Adrenal gland (tissue), 12 donors: ENCODE results near the gene SLFNL1. TPM values are rescaled to one million over a fixed set of nuclear protein-coding genes. Genes with fewer than 3 reads are reported as not detected.

ENCODE experiments used
- DNase-seq, 7 donors: peaks; one replicate each; pipeline ENCODE4 v3.0.0-alpha.2; 2019 to 2020
- H3K27ac ChIP-seq, 5 donors: fragments of 200-600 bp; sonication (generic) in 4 of 5; 1 replicate in 3 of 5; 2 replicates in 2 of 5; pipeline versions ENCODE4 v1.5.1 to v1.8.0; 2016 to 2020; ENCODE audit warnings: mild to moderate bottlenecking in 1 of 5
- H3K27me3 ChIP-seq: fragments of 200-600 bp; 2 replicates; pipeline ENCODE4 v1.8.0; 2021
- H3K36me3 ChIP-seq, 2 donors: fragments of 200-600 bp; replicated peaks in 1 of 2; 1 replicate in 1 of 2; 2 replicates in 1 of 2; pipeline versions ENCODE4 v1.5.1 to v1.8.0; 2018 to 2022
- H3K4me1 ChIP-seq, 2 donors: fragments of 200-600 bp; replicated peaks in 1 of 2; 1 replicate in 1 of 2; 2 replicates in 1 of 2; pipeline versions ENCODE4 v1.5.1 to v1.8.0; 2018 to 2021
- H3K4me3 ChIP-seq, 4 donors: fragments of 200-600 bp; sonication (generic) in 3 of 4; one replicate each; pipeline ENCODE4 v1.5.1; 2016 to 2018
- H3K9me3 ChIP-seq, 3 donors: fragments of 200-600 bp; sonication (generic) in 1 of 3; replicated peaks in 1 of 3; 1 replicate in 2 of 3; 2 replicates in 1 of 3; pipeline versions ENCODE4 v1.5.1 to v1.8.0; 2016 to 2021
- CTCF ChIP-seq, 6 experiments: fragments of 450-650 bp in 4 of 6; fragments of 200-600 bp in 2 of 6; sonication (generic) in 1 of 6; IDR thresholded peaks; 1 replicate in 5 of 6; 2 replicates in 1 of 6; pipeline versions ENCODE4 v1.5.1 to v1.8.0; 2016 to 2021; ENCODE audit warnings: antibody characterized with exemption in 6 of 6, mild to moderate bottlenecking in 2 of 6, moderate library complexity in 1 of 6
- POLR2A ChIP-seq, 2 donors: fragments of 450-650 bp; IDR thresholded peaks; one replicate each; pipeline ENCODE4 v1.6.1; 2017; ENCODE audit warnings: antibody characterized with exemption in 2 of 2, mild to moderate bottlenecking in 2 of 2, moderate library complexity in 1 of 2
- WGBS, 4 donors: extraction: QIAGEN DNeasy Blood & Tissue Kit in 2 of 4; methylation state at CpG; one replicate each; pipeline versions ENCODE4 v1.1.5 to v1.1.7; 2013 to 2017; 5-methylcytosine and 5-hydroxymethylcytosine counted together
- intact Hi-C, 2 donors: fragments of 100-400 bp; cut with DNase I; formaldehyde crosslinking; loops; one replicate each; pipeline versions ENCODE4 v1.14.1 to v1.15.0; 2022 to 2023
- polyA plus RNA-seq, 3 donors: library from polyadenylated mRNA; stranded (reverse); fragments of 200-250 nt in 2 of 3; fragments of 350-450 nt in 1 of 3; fragmentation: Illumina TruSeq in 1 of 3; extraction: RNeasy Lipid Tissue Mini Kit (QIAGEN cat#74804) in 1 of 3; gene quantifications; one replicate each; pipeline ENCODE4 v1.2.3, GENCODE V29; 2013 to 2014
- total RNA-seq, 9 donors: library from RNA; depleted of rRNA in 4 of 9; stranded (reverse); fragments of >200 nt in 4 of 9; fragments of 120-200 nt in 1 of 9; fragmentation: NEBNext Ultra II Directional in 1 of 9; extraction: Animal tissue kit (Norgen Biotek cat#: 25700) in 1 of 9; gene quantifications; one replicate each; pipeline versions ENCODE4 v1.1.0 to v1.2.4, GENCODE V29; 2013 to 2023
- donor health status: healthy with polysubstance abuse.
- donor health status: Bipolar disorder and iron deficiency.
- donor health status: DM: yes; HTN: yes; CAD: no.
- donor health status: DM: no; HTN: no; CAD: no.
- donor health status: DM: no; HTN: no; CAD: no.
- donor health status: DM: yes; HTN: yes; CAD: no.

SLFNL1 gene
- total and polyA plus RNA-seq, 12 donors, result 0.06 to 1.4 (median 0.26) TPM; not detected in 1

DNA sequence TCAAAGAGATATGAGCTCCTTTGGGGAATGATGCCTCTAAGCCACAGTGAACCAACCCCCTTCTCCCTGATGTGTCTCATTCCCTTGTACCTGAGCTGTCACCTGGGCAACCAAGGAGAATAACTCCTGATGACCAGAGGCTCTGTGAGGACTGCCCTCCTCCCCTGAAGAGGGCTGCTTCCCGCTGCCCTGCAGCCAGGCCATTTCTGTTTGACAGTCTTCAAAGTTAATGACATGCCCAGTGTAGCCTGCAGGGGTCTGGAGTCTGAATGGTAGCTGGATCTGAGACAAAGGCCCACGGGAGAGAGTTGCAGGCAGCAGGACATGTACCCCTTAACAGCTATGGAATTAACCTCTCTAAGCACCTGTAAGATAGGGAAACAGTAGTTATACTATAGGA, 3.4 kb upstream of the SLFNL1 start:
- no peaks in the 10 kb centered on the region for H3K9me3 ChIP-seq
- H3K4me1 ChIP-seq, result peaks cover 0 to 8% of the 10 kb centered on the region in 2 donors
- DNase-seq, result no peak
- H3K36me3 ChIP-seq, result peaks cover 0 to 18% of the 10 kb centered on the region in 2 donors
- 85 to 95% (median 87%) methylated on average over 2 of the region's 2 CpGs for WGBS, 4 donors
- no peak overlapping the region for H3K4me3 ChIP-seq
- no peak overlapping the region for H3K27ac ChIP-seq
- no peaks in the 10 kb centered on the region for H3K27me3 ChIP-seq
- TF ChIP-seq CTCF (IDR thresholded peaks at IDR 0.05), result no peak
- TF ChIP-seq POLR2A (IDR thresholded peaks at IDR 0.05), result no peak
- intact Hi-C loops, result no loop called here

DNA sequence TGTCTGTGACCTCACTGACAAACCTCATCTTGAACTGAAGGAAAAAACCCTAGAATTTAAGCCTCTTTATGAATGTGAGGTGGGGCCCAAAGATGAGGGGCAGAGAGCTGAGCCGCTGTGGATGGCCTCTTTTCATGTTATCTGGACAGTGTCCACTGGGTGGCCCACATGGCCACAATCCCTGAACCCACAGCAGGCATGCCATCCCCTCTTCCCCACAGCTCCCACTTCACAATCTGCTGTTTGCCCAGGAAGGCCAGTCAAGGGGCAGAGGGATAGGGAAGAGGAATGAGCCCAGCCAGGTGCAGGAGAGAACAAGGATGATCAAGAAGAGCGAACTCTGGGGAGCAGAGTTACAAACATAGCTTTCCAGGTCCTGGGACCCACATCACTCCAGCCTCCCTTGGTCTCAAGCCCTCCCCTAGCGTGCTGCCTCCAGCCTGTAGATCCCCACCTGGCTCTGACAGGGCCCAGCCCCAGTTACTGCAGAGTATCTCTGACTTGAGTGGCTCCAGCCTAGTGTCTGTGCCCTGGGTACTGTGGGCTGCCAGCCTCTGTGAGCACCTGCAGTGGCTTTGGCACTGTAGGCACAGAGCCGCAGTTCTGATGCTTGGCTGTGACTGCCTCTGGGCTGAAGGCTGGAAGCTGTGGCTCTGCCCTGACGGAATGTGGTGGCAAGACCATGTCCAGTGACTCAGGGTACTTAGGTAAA, 1.9 kb upstream of the SLFNL1 start:
- no peak for TF ChIP-seq POLR2A (IDR thresholded peaks at IDR 0.05)
- peak in 5 of 6 experiments; percentile 20 to 41 (median 26) for TF ChIP-seq CTCF (IDR thresholded peaks at IDR 0.05)
- no peak overlapping the region for H3K27ac ChIP-seq
- intact Hi-C loops, result no loop called here

GRCh38 chr1:41022424-41022823, 899 bp upstream of the SLFNL1 start:
- intact Hi-C loops, result no loop called here
- no peak overlapping the region for H3K4me3 ChIP-seq
- H3K27me3 ChIP-seq, result no peaks in the 10 kb centered on the region
- 90 to 93% (median 92%) methylated on average over 9 to 10 of the region's 10 CpGs for WGBS, 4 donors
- no peak for TF ChIP-seq CTCF (IDR thresholded peaks at IDR 0.05)
- no peak for TF ChIP-seq POLR2A (IDR thresholded peaks at IDR 0.05)
- peak in 1 of 7 donors; percentile 47 for DNase-seq
- peak overlapping the region in 1 of 5 donors; percentile 12 for H3K27ac ChIP-seq
- H3K4me1 ChIP-seq, result peaks cover 0 to 8% of the 10 kb centered on the region in 2 donors
- no peaks in the 10 kb centered on the region for H3K9me3 ChIP-seq
- peaks cover 0 to 11% of the 10 kb centered on the region in 2 donors for H3K36me3 ChIP-seq

More for the DNA sequence above, 1.9 kb upstream of the SLFNL1 start:
- H3K36me3 ChIP-seq, result peaks cover 0 to 15% of the 10 kb centered on the region in 2 donors
- H3K4me3 ChIP-seq, result no peak overlapping the region
- peak in 2 of 7 donors; percentile 22 to 56 for DNase-seq
- H3K27me3 ChIP-seq, result no peaks in the 10 kb centered on the region
- no peaks in the 10 kb centered on the region for H3K9me3 ChIP-seq
- 70 to 95% (median 93%) methylated on average over 1 to 5 of the region's 5 CpGs for WGBS, 4 donors
- H3K4me1 ChIP-seq, result peaks cover 0 to 8% of the 10 kb centered on the region in 2 donors

DNA sequence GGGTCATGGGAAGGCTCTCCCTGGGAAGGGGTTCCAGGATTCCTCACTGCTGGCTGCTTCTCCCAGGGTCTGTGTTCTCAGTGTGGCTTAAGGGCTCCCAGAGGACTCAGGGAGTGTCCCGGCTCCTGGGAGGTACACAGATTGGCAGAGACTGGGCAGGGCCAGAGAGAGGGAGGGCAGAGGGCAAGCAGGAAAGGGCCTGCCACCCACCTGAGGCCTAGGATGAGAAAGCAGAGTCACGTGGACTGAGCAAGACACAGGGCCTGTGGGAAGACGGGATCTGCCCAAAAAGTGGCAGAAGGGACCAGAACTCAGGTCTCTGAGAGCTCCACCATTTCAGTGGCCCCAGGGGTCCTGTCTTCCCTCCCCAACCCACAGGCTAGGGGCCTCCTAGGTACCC, 871 bp downstream of the SLFNL1 start:
- H3K36me3 ChIP-seq, result peaks cover 0 to 6% of the 10 kb centered on the region in 2 donors
- H3K27me3 ChIP-seq, result no peaks in the 10 kb centered on the region
- intact Hi-C loops, result no loop called here
- no peak overlapping the region for H3K27ac ChIP-seq
- TF ChIP-seq POLR2A (IDR thresholded peaks at IDR 0.05), result no peak
- TF ChIP-seq CTCF (IDR thresholded peaks at IDR 0.05), result no peak
- no peak overlapping the region for H3K4me3 ChIP-seq
- H3K9me3 ChIP-seq, result no peaks in the 10 kb centered on the region
- peak in 1 of 7 donors; percentile 52 for DNase-seq
- WGBS, 4 donors, result 58 to 89% (median 77%) methylated on average over 3 of the region's 3 CpGs
- peaks cover 0 to 8% of the 10 kb centered on the region in 2 donors for H3K4me1 ChIP-seq
